DND-41 (cell line): ENCODE measurements around the gene CYP11A1.

Experiments
- ATAC-seq: fragments of 200-7000 bp; cut with Tn5 transposase; 3 replicates; pipeline ENCODE4 v1.9.1; 2021; ENCODE audit warnings: low read depth; ENCODE audit not compliant: insufficient read depth
- DNase-seq: peaks from one replicate; pipeline ENCODE4 v3.0.0-alpha.2; 2020
- H2AFZ ChIP-seq: 2 replicates; pipeline ENCODE4 v1.6.0; 2012; ENCODE audit warnings: low read depth, low read length
- H3K27ac ChIP-seq: 2 replicates; pipeline ENCODE4 v1.5.1; 2012; ENCODE audit warnings: low read length, inconsistent platforms
- H3K27me3 ChIP-seq: fragments of 200-600 bp; sonication (generic); 2 replicates; pipeline ENCODE4 v1.6.0; 2012; ENCODE audit warnings: low read length, mild to moderate bottlenecking, inconsistent platforms; ENCODE audit not compliant: insufficient read depth, poor library complexity
- H3K36me3 ChIP-seq: 2 replicates; pipeline ENCODE4 v1.5.1; 2012; ENCODE audit warnings: low read length, inconsistent platforms; ENCODE audit not compliant: insufficient read depth
- H3K4me1 ChIP-seq: 2 replicates; pipeline ENCODE4 v1.5.1; 2012; ENCODE audit warnings: mild to moderate bottlenecking, low read length; ENCODE audit not compliant: insufficient read depth
- H3K4me2 ChIP-seq: 2 replicates; pipeline ENCODE4 v1.6.0; 2012; ENCODE audit warnings: mild to moderate bottlenecking, moderate library complexity, low read length, inconsistent platforms; ENCODE audit not compliant: insufficient read depth
- H3K4me3 ChIP-seq, 2 experiments: fragments of 200-600 bp in 1 of 2; shearing (Covaris generic) in 1 of 2; 2 replicates each; pipeline ENCODE4 v1.5.1; 2012 to 2016; ENCODE audit warnings: inconsistent platforms in 2 of 2, low read length in 2 of 2, mild to moderate bottlenecking in 2 of 2, low read depth in 1 of 2, moderate library complexity in 1 of 2
- H3K79me2 ChIP-seq: 2 replicates; pipeline ENCODE4 v1.6.0; 2012; ENCODE audit warnings: low read length, inconsistent platforms; ENCODE audit not compliant: insufficient read depth
- H3K9ac ChIP-seq: 2 replicates; pipeline ENCODE4 v1.6.0; 2012; ENCODE audit warnings: low read depth, mild to moderate bottlenecking, inconsistent platforms, low read length, moderate library complexity
- H3K9me3 ChIP-seq: 2 replicates; pipeline ENCODE4 v1.5.1; 2012; ENCODE audit warnings: low read length, moderate library complexity, mild to moderate bottlenecking, inconsistent platforms; ENCODE audit not compliant: insufficient read depth, severe bottlenecking
- H4K20me1 ChIP-seq: 2 replicates; pipeline ENCODE4 v1.6.0; 2012; ENCODE audit warnings: low read length; ENCODE audit not compliant: insufficient read depth
- EZH2 ChIP-seq: IDR thresholded peaks from 3 replicates; pipeline ENCODE4 v1.6.1; 2012; ENCODE audit warnings: borderline replicate concordance, low read depth, mild to moderate bottlenecking, moderate library complexity, low read length, inconsistent platforms; ENCODE audit not compliant: severe bottlenecking
- TF ChIP-seq, protein P1 (sequence below): IDR thresholded peaks from 2 replicates; pipeline ENCODE4 v1.5.1; 2012; ENCODE audit warnings: borderline replicate concordance, low read length, moderate library complexity, mild to moderate bottlenecking; ENCODE audit not compliant: poor library complexity, severe bottlenecking; ENCODE audit errors: extremely low read depth

CYP11A1 gene

GRCh38 chr15:74393423-74393822 is 26.0 kb upstream of the CYP11A1 start:
- Histone ChIP-seq H3K27ac (no peak overlapping the region), H3K4me2 (no peak overlapping the region), H3K79me2 (no peaks in the 10 kb centered on the region), H3K4me3 (no peak overlapping the region), H3K36me3 (no peaks in the 10 kb centered on the region), H3K9me3 (no peaks in the 10 kb centered on the region), H3K9ac (no peak overlapping the region), H4K20me1 (no peaks in the 10 kb centered on the region), H3K4me1 (peaks cover 28% of the 10 kb centered on the region), H2AFZ (no peak overlapping the region), H3K27me3 (no peaks in the 10 kb centered on the region)
- no peak for TF ChIP-seq EZH2
- TF ChIP-seq, protein P1, sequence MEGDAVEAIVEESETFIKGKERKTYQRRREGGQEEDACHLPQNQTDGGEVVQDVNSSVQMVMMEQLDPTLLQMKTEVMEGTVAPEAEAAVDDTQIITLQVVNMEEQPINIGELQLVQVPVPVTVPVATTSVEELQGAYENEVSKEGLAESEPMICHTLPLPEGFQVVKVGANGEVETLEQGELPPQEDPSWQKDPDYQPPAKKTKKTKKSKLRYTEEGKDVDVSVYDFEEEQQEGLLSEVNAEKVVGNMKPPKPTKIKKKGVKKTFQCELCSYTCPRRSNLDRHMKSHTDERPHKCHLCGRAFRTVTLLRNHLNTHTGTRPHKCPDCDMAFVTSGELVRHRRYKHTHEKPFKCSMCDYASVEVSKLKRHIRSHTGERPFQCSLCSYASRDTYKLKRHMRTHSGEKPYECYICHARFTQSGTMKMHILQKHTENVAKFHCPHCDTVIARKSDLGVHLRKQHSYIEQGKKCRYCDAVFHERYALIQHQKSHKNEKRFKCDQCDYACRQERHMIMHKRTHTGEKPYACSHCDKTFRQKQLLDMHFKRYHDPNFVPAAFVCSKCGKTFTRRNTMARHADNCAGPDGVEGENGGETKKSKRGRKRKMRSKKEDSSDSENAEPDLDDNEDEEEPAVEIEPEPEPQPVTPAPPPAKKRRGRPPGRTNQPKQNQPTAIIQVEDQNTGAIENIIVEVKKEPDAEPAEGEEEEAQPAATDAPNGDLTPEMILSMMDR, result no peak
- DNase-seq (no peak), ATAC-seq (no peak)

- Histone ChIP-seq H3K4me1 (peaks cover 22% of the 10 kb centered on the region), H2AFZ (no peak overlapping the region), H3K36me3 (no peaks in the 10 kb centered on the region), H3K79me2 (no peaks in the 10 kb centered on the region), H3K9ac (no peak overlapping the region), H3K4me2 (no peak overlapping the region), H3K4me3 (no peak overlapping the region), H3K27ac (no peak overlapping the region), H3K9me3 (no peaks in the 10 kb centered on the region), H3K27me3 (no peaks in the 10 kb centered on the region), H4K20me1 (no peaks in the 10 kb centered on the region)
- DNase-seq (no peak), ATAC-seq (no peak)
- TF ChIP-seq EZH2, result no peak
- TF ChIP-seq, protein P1, result no peak
Measured at GRCh38 chr15:74392902-74393301, 25.5 kb upstream of the CYP11A1 start.

DNA sequence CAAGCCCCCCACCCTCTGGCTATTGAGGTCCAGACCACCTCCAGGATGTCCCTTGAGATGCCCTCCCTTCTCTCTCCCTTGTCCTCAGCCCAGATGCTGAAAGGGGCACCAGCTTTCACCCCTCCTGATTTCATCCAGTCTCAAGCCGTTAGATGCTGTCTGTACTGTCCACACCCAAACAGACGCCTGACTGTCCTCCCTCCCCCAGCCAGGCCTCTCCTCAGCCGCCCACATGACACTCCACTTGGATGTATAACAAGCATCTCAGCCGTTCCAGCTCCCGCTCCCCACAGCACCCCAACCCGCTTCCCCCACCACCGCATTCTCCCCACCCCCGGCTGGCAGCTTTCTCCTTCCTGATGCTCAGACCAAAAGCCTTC is 25.0 kb upstream of the CYP11A1 start:
- H3K4me2 ChIP-seq, result no peak overlapping the region
- DNase-seq (no peak), ATAC-seq (no peak)
- H3K9ac ChIP-seq, result no peak overlapping the region
- no peaks in the 10 kb centered on the region for H3K9me3 ChIP-seq
- H2AFZ ChIP-seq, result no peak overlapping the region
- peaks cover 18% of the 10 kb centered on the region for H3K4me1 ChIP-seq
- no peaks in the 10 kb centered on the region for H3K79me2 ChIP-seq
- H3K36me3 ChIP-seq, result no peaks in the 10 kb centered on the region
- no peak for TF ChIP-seq EZH2
- TF ChIP-seq, protein P1, result no peak
- H3K27me3 ChIP-seq, result no peaks in the 10 kb centered on the region
- H3K4me3 ChIP-seq, result no peak overlapping the region
- H3K27ac ChIP-seq, result no peak overlapping the region
- H4K20me1 ChIP-seq, result no peaks in the 10 kb centered on the region
